ENCODE data around the gene IMPDH1. TPM values are rescaled to one million over a fixed set of nuclear protein-coding genes. Genes with fewer than 3 reads are reported as not detected.

IMPDH1 gene
- total RNA-seq, 1 donor: 37.2 TPM

DNA sequence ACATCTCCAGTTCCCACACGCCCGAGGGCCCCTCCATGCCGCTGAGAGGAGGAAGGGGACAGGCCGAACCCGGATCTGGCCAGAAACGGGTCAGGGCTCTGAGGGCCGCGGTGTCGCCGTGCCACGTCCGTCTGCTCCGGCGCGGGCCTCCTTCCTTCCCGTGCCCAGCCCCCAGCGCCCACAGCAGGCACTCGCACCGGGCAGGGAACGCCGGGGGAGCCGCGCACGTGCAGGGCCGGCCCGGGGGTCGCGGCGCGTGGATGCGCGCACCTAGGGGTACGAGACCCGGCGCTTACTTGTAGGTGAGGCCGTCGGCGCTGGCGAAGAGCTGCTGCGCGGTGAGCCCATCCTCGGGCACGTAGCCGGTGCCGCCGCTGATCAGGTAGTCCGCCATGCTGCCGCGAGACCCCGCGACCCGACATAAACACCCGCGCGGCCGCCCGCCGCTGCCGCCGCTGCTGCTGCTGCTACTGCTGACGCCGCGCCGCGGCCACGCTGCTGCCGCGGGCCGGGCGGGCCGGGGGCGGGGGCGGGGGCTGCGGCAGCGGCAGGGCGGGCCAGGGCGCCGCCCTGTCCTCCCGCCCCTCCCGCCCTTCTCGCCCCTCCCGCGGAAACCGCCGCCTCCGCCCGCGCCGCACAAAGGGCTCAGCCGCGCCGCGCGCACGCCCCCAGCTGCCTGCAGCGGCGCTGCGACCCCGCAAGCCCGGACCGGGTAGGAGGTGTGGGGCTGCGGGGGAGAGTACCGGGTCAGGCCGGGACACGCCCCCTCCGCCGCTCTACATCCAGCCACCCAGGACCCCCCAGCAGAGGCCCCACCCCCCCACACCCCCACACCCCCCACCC lies 4.1 kb downstream of the IMPDH1 start:
- DNase-seq (ENCODE audit: low read depth): no peak
- TF ChIP-seq, protein P1, sequence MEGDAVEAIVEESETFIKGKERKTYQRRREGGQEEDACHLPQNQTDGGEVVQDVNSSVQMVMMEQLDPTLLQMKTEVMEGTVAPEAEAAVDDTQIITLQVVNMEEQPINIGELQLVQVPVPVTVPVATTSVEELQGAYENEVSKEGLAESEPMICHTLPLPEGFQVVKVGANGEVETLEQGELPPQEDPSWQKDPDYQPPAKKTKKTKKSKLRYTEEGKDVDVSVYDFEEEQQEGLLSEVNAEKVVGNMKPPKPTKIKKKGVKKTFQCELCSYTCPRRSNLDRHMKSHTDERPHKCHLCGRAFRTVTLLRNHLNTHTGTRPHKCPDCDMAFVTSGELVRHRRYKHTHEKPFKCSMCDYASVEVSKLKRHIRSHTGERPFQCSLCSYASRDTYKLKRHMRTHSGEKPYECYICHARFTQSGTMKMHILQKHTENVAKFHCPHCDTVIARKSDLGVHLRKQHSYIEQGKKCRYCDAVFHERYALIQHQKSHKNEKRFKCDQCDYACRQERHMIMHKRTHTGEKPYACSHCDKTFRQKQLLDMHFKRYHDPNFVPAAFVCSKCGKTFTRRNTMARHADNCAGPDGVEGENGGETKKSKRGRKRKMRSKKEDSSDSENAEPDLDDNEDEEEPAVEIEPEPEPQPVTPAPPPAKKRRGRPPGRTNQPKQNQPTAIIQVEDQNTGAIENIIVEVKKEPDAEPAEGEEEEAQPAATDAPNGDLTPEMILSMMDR (IDR thresholded peaks at IDR 0.05; ENCODE audit: insufficient read depth, low read length): no peak
- peak overlapping the region; percentile 80 for H3K4me3 ChIP-seq (ENCODE audit: low read depth, low read length)

DNA sequence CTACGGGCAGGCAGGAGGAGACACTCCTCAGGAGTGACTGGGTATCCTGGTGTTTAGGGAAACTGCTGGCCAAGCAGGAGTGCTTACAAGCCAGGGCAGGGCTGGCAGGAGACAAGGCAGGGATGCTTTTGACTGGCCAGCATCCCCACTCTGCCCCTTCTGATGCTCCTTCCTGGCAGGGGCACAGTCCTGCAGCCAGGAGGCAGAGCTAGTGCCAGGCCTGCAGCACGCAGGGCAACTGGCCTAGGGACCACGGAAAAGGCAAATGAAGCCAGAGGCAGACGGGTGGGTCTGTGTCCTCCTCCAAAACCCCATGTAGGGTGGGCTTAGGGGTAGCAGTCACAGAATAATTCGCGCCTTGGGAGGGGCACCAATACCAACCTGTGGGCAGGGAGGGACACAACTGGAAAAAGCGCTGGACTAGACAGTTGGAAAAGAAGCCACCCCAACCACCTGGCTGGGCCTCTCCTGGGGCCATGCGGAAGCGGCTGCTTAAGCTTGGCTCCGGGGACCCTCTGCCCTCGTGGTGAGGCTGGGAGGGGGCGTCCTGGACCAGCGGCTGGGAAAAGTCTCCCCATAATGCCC lies 4.8 kb downstream of the IMPDH1 start:
- DNase-seq (ENCODE audit: low read depth): no peak
- TF ChIP-seq, protein P1 (IDR thresholded peaks at IDR 0.05; ENCODE audit: insufficient read depth, low read length): peak; percentile 32
- peak overlapping the region; percentile 80 for H3K4me3 ChIP-seq (ENCODE audit: low read depth, low read length)

DNA sequence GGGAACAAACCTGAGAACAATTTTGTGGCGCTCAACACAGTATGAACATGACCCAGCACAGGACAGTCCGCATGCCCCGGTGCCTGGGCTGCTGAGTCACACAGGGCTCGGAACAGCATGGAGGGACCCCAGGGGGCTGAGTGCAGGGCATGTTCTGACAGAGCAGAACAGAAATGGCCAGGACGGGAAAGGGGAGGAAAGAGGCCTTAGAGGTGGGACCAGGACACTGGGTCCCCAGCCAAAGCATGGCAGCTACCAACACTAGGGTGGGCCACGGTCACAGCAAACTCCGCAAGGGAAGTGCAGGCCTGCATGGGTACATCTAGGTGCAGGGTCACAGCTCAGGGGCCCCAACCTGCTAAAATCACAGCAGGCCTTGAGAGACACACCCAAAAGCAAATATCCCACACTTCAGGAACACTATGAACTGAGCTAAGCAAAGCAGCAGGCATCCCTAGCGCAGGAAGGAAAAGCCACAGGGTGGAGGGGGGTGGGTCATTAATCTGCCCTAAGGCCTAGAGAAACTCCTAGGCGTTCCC lies 5.6 kb downstream of the IMPDH1 start:
- TF ChIP-seq, protein P1 (IDR thresholded peaks at IDR 0.05; ENCODE audit: insufficient read depth, low read length): no peak
- peak overlapping the region; percentile 80 for H3K4me3 ChIP-seq (ENCODE audit: low read depth, low read length)
- DNase-seq (ENCODE audit: low read depth): no peak

DNA sequence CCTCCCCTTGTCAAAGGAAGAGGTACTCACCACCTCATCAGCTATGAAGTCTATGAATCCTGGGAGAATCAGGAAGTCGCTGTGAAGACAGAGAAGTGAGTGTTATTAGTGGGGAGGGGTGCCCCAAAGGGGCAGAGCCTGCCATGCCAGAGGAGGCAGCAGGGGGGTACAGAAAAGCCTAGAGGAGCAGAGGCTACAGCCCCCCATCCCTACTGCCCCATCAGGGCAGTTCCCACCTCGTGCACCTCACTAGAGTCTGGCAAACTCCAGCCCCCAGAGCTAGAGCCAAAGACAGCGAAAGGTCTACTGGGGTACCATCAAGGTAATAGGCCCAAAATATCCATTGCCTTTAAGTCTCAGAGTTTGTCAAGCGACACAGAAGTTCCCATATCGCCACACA lies 6.1 kb downstream of the IMPDH1 start:
- no peak overlapping the region for H3K4me3 ChIP-seq (ENCODE audit: low read depth, low read length)
- TF ChIP-seq, protein P1 (IDR thresholded peaks at IDR 0.05; ENCODE audit: insufficient read depth, low read length): no peak
- no peak for DNase-seq (ENCODE audit: low read depth)

DNA sequence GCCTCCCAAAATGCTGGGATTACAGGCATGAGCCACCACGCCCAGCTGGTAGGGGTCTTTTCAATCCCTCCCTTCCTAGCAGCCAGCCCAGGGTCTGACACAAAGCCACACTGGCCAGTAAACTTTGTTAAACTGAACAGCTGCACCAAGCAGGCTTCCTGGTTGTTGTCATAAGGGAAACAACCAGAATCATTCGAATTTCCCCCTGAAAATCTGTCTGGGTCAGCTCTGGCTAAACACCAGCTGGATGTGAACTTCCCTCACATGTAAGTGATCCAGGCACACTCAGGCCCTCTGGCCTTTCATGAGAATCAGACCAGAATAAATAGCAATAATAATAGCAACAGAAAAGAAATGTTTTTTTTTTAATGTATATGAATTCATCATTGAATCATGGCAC lies 7.4 kb downstream of the IMPDH1 start:
- TF ChIP-seq, protein P1 (IDR thresholded peaks at IDR 0.05; ENCODE audit: insufficient read depth, low read length): no peak
- DNase-seq (ENCODE audit: low read depth): no peak
- H3K4me3 ChIP-seq (ENCODE audit: low read depth, low read length): no peak overlapping the region

DNA sequence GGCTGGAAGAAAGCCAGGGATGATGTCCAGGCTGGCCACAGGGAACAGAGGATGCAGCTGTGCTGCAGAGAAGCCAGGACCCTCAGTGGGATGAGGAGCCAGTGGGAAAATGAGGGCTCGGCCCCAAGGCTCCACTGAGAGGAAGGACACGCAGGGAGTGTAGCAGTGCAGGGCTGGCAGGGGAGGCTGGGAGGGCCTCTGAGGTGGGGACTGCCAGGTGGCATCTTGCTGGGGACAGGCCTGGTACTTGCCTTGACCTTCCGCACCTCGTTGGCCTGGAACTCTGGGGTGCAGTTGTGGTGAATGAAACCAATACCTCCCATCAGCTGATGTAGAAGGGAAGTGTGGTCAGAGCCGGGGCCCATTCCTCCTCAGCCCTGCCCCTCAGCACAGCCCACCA lies 9.2 kb downstream of the IMPDH1 start:
- TF ChIP-seq, protein P1 (IDR thresholded peaks at IDR 0.05; ENCODE audit: insufficient read depth, low read length): no peak
- DNase-seq (ENCODE audit: low read depth): no peak
- H3K4me3 ChIP-seq (ENCODE audit: low read depth, low read length): no peak overlapping the region

All from fibroblast of the aortic adventitia (primary cell).